K562 (cell line): ENCODE results near the gene PRAMEF1. TPM values are rescaled to one million over a fixed set of nuclear protein-coding genes. Genes with fewer than 3 reads are reported as not detected.
A peak's percentile ranks its signal among the peaks of the same experiment; 100 is the strongest.

ENCODE experiments used
- BRD9 ChIP-seq: fragments of 450-650 bp; IDR thresholded peaks from 2 replicates; pipeline ENCODE4 v1.6.1; 2018; ENCODE audit warnings: low read depth; ENCODE audit not compliant: partially characterized antibody
- CHD2 ChIP-seq: IDR thresholded peaks from 2 replicates; pipeline ENCODE4 v1.6.1; 2011; ENCODE audit warnings: low read depth, low read length
- MECOM ChIP-seq: fragments of 250-450 bp; sonication (Bioruptor Pico); IDR thresholded peaks from 2 replicates; pipeline ENCODE4 v1.8.0; 2022; ENCODE audit warnings: inconsistent platforms
- MEF2D ChIP-seq: conservative IDR thresholded peaks from 2 replicates; pipeline ENCODE4 v1.6.1; 2016; ENCODE audit warnings: low read depth, missing genetic modification characterization, missing compliant biosample characterization
- NBN ChIP-seq: fragments of 450-650 bp; IDR thresholded peaks from 2 replicates; pipeline ENCODE4 v1.6.1; 2016; ENCODE audit warnings: low read depth, mild to moderate bottlenecking
- NEUROD1 ChIP-seq: fragments of 150-350 bp; IDR thresholded peaks from 2 replicates; pipeline ENCODE4 v1.6.1; 2014; ENCODE audit warnings: borderline replicate concordance, low read length, low read depth; ENCODE audit not compliant: partially characterized antibody
- POLR2AphosphoS5 ChIP-seq: IDR thresholded peaks from 2 replicates; pipeline ENCODE4 v1.6.1; 2011; ENCODE audit warnings: mild to moderate bottlenecking, low read depth, low read length, moderate library complexity; ENCODE audit not compliant: control insufficient read depth, insufficient read depth
- RAD51 ChIP-seq: fragments of 450-650 bp; IDR thresholded peaks from 2 replicates; pipeline ENCODE4 v1.7.1; 2016; ENCODE audit warnings: low read depth, mild to moderate bottlenecking, borderline replicate concordance
- RHOXF2B ChIP-seq: fragments of 250-450 bp; sonication (Bioruptor Pico); conservative IDR thresholded peaks from 2 replicates; pipeline ENCODE4 v1.5.1; 2021
- SMARCB1 ChIP-seq: IDR thresholded peaks from 2 replicates; pipeline ENCODE4 v1.6.1; 2011; ENCODE audit warnings: improper control_type of control experiment, low read depth; ENCODE audit not compliant: insufficient read length
- SREBF1 ChIP-seq: fragments of 150-350 bp; IDR thresholded peaks from 2 replicates; pipeline ENCODE4 v1.6.1; 2014; ENCODE audit warnings: antibody characterized with exemption, low read depth, low read length, borderline replicate concordance
- TGIF2 ChIP-seq: sonication (generic); formaldehyde crosslinking; IDR thresholded peaks from 2 replicates; pipeline ENCODE4 v1.8.1; 2022; ENCODE audit warnings: mild to moderate bottlenecking, missing genetic modification reagents, moderate library complexity
- TRIM24 ChIP-seq, 2 experiments: fragments of 450-650 bp; IDR thresholded peaks; 2 replicates each; pipeline ENCODE4 v1.6.1; 2016
- TRIM28 ChIP-seq: fragments of 450-650 bp; IDR thresholded peaks from 2 replicates; pipeline ENCODE4 v1.6.1; 2017
- ZNF584 ChIP-seq: fragments of 200-800 bp; sonication (Bioruptor generic); IDR thresholded peaks from 2 replicates; pipeline ENCODE4 v1.6.1; 2016; ENCODE audit warnings: low read depth, mild to moderate bottlenecking, missing genetic modification characterization, missing compliant biosample characterization
- ZNF586 ChIP-seq: fragments of 450-650 bp; formaldehyde crosslinking; conservative IDR thresholded peaks from 2 replicates; pipeline ENCODE4 v1.4.0; 2020; ENCODE audit warnings: mild to moderate bottlenecking, moderate library complexity
- polyA plus RNA-seq, 8 experiments: library from polyadenylated mRNA; depleted of rRNA in 4 of 8; stranded (reverse) in 5 of 8; unstranded in 3 of 8; fragments of >200 nt; fragmentation: Nextera tagmentation in 2 of 8; fragmentation: Illumina TruSeq in 1 of 8; extraction: Ambion mirVana in 2 of 8; extraction: Trizol in 1 of 8; gene quantifications; 2 replicates each; pipeline versions ENCODE4 v1.2.1 to v1.2.3, GENCODE V29; 2011 to 2014; ENCODE audit warnings: inconsistent platforms in 1 of 8, missing spikeins in 1 of 8
- total RNA-seq, 7 experiments: library from RNA; depleted of rRNA in 6 of 7; stranded (reverse); fragments of >200 nt in 6 of 7; fragmentation: Illumina TruSeq in 2 of 7; extraction: Trizol in 2 of 7; gene quantifications; 2 replicates each; pipeline versions ENCODE4 v1.2.1 to v1.2.3, GENCODE V29; 2011 to 2021; ENCODE audit warnings: low replicate concordance in 1 of 7
- TF ChIP-seq, protein P1 (sequence below): sonication (generic); formaldehyde crosslinking; IDR thresholded peaks from 2 replicates; pipeline ENCODE4 v1.8.0; 2022; ENCODE audit warnings: mild to moderate bottlenecking, low read depth, missing genetic modification reagents
- TF ChIP-seq, protein P2 (sequence below): fragments of 250-450 bp; sonication (Bioruptor Pico); IDR thresholded peaks from 2 replicates; pipeline ENCODE4 v1.4.0; 2020; ENCODE audit warnings: mild to moderate bottlenecking, moderate library complexity
- TF ChIP-seq, protein P3 (sequence below): sonication (generic); formaldehyde crosslinking; IDR thresholded peaks from 2 replicates; pipeline ENCODE4 v1.8.0; 2022; ENCODE audit warnings: missing genetic modification reagents, mild to moderate bottlenecking, borderline replicate concordance
- TF ChIP-seq, protein P4 (sequence below): IDR thresholded peaks from 2 replicates; pipeline ENCODE4 v1.6.1; 2011; ENCODE audit warnings: borderline replicate concordance, low read depth, mild to moderate bottlenecking, moderate library complexity, low read length; ENCODE audit not compliant: insufficient read depth, poor library complexity, severe bottlenecking
- TF ChIP-seq, protein P5 (sequence below): sonication (generic); formaldehyde crosslinking; IDR thresholded peaks from 2 replicates; pipeline ENCODE4 v1.8.1; 2023; ENCODE audit warnings: mild to moderate bottlenecking, missing genetic modification reagents

The PRAMEF1 gene
- total and polyA plus RNA-seq, 9 of the 15 experiments (the other 6 are each of a cell fraction or from before 2014, with no cell fraction given), result not detected

DNA sequence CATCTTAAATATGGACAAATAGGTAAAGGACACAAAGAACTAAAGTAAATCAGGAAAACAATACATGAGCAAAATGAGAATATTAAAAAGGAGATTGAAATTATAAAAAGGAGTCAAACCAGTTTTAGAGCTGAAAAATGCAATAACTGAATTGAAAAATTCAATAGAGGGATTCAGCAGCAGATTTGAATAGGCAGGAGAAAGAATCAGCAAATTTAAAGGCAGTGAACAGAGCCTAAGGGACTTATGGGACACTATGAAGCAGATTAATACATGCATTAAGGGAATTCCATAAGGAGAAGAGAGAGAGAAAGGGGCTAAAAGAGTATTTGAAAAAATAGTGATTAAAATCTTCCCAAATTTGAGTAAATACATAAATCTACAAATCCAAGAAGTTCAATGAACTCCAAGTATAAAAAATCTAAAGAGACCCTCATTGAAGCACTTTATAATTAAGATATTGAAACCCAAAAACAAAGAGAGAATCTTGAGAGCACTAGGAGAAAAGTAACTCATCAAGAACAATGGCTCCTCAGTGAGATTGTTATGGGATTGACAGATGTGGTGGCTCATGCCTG, 42.3 kb upstream of the PRAMEF1 start (continued):
- TF ChIP-seq MEF2D (tag), result no peak
- no peak for TF ChIP-seq CHD2
- no peak for TF ChIP-seq RAD51
- no peak for TF ChIP-seq NEUROD1
- no peak for TF ChIP-seq RHOXF2B
- TF ChIP-seq, protein P1, sequence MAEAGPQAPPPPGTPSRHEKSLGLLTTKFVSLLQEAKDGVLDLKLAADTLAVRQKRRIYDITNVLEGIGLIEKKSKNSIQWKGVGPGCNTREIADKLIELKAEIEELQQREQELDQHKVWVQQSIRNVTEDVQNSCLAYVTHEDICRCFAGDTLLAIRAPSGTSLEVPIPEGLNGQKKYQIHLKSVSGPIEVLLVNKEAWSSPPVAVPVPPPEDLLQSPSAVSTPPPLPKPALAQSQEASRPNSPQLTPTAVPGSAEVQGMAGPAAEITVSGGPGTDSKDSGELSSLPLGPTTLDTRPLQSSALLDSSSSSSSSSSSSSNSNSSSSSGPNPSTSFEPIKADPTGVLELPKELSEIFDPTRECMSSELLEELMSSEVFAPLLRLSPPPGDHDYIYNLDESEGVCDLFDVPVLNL, result no peak
- peak; percentile 99; the same call in 1 of the 2 replicates for TF ChIP-seq TRIM28
- TF ChIP-seq TRIM24 (IDR thresholded peaks at IDR 0.05), result peak in 1 of 2 experiments; percentile 77; a peak in 1 of 4 replicates
- TF ChIP-seq, protein P2, sequence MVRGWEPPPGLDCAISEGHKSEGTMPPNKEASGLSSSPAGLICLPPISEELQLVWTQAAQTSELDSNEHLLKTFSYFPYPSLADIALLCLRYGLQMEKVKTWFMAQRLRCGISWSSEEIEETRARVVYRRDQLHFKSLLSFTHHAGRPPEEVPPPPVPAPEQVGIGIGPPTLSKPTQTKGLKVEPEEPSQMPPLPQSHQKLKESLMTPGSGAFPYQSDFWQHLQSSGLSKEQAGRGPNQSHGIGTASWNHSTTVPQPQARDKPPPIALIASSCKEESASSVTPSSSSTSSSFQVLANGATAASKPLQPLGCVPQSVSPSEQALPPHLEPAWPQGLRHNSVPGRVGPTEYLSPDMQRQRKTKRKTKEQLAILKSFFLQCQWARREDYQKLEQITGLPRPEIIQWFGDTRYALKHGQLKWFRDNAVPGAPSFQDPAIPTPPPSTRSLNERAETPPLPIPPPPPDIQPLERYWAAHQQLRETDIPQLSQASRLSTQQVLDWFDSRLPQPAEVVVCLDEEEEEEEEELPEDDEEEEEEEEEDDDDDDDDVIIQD, result no peak
- TF ChIP-seq NBN, result 0 out of 2 replicates have a peak, but pooled peaks have one; percentile 42
- TF ChIP-seq TGIF2 (CRISPR knock-in tag), result no peak
- TF ChIP-seq SMARCB1, result no peak
- TF ChIP-seq, protein P3, sequence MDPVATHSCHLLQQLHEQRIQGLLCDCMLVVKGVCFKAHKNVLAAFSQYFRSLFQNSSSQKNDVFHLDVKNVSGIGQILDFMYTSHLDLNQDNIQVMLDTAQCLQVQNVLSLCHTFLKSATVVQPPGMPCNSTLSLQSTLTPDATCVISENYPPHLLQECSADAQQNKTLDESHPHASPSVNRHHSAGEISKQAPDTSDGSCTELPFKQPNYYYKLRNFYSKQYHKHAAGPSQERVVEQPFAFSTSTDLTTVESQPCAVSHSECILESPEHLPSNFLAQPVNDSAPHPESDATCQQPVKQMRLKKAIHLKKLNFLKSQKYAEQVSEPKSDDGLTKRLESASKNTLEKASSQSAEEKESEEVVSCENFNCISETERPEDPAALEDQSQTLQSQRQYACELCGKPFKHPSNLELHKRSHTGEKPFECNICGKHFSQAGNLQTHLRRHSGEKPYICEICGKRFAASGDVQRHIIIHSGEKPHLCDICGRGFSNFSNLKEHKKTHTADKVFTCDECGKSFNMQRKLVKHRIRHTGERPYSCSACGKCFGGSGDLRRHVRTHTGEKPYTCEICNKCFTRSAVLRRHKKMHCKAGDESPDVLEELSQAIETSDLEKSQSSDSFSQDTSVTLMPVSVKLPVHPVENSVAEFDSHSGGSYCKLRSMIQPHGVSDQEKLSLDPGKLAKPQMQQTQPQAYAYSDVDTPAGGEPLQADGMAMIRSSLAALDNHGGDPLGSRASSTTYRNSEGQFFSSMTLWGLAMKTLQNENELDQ, result no peak
- TF ChIP-seq MECOM (CRISPR knock-in tag), result no peak
- TF ChIP-seq, protein P4, sequence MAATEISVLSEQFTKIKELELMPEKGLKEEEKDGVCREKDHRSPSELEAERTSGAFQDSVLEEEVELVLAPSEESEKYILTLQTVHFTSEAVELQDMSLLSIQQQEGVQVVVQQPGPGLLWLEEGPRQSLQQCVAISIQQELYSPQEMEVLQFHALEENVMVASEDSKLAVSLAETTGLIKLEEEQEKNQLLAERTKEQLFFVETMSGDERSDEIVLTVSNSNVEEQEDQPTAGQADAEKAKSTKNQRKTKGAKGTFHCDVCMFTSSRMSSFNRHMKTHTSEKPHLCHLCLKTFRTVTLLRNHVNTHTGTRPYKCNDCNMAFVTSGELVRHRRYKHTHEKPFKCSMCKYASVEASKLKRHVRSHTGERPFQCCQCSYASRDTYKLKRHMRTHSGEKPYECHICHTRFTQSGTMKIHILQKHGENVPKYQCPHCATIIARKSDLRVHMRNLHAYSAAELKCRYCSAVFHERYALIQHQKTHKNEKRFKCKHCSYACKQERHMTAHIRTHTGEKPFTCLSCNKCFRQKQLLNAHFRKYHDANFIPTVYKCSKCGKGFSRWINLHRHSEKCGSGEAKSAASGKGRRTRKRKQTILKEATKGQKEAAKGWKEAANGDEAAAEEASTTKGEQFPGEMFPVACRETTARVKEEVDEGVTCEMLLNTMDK, result no peak
- no peak for TF ChIP-seq POLR2AphosphoS5
- no peak for TF ChIP-seq ZNF584 (CRISPR knock-in tag)
- no peak for TF ChIP-seq SREBF1
- no peak for TF ChIP-seq ZNF586
- peak; percentile 34 for TF ChIP-seq BRD9
- TF ChIP-seq, protein P5, sequence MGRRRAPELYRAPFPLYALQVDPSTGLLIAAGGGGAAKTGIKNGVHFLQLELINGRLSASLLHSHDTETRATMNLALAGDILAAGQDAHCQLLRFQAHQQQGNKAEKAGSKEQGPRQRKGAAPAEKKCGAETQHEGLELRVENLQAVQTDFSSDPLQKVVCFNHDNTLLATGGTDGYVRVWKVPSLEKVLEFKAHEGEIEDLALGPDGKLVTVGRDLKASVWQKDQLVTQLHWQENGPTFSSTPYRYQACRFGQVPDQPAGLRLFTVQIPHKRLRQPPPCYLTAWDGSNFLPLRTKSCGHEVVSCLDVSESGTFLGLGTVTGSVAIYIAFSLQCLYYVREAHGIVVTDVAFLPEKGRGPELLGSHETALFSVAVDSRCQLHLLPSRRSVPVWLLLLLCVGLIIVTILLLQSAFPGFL (CRISPR knock-in tag), result no peak
